ENCODE measurements around the gene TCEAL1. TPM values are rescaled to one million over a fixed set of nuclear protein-coding genes. Genes with fewer than 3 reads are reported as not detected.

TCEAL1 gene
- total and polyA plus RNA-seq, 2 of the 13 experiments (the other 11 are each of a cell fraction or from before 2014, with no cell fraction given): 11.2 to 14.8 TPM

DNA sequence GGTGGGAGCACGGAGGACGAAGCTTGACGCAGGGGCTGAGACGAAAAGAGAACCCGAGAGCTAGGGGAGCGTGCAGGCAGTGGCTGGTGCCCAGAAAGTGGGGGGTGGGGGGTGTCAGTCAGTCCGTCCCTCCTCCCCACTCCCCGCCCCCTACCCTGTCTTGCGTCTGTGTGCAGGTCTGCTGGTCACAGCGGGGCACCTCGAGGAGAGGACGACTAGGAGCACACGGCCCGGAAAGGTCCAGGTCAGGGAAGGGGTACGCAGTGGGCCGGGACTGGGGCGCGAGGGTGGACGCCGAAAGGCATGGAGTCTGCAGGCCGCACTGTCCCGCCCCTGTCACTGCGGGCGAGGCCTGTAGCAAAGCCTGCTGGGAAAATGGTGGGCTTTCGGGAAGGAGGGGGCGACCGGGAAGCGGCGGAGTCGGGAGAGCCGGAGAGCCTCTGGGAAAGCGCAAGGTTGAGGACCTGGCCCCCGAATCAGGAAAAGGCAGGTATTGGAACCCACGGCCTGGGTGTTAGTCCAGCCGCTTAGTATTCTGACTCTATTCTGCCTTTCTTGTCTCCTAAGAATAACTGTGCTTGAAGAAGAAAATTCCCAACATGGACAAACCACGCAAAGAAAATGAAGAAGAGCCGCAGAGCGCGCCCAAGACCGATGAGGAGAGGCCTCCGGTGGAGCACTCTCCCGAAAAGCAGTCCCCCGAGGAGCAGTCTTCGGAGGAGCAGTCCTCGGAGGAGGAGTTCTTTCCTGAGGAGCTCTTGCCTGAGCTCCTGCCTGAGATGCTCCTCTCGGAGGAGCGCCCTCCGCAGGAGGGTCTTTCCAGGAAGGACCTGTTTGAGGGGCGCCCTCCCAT, 769 bp downstream of the TCEAL1 start (continued):
- TF ChIP-seq, protein P1, sequence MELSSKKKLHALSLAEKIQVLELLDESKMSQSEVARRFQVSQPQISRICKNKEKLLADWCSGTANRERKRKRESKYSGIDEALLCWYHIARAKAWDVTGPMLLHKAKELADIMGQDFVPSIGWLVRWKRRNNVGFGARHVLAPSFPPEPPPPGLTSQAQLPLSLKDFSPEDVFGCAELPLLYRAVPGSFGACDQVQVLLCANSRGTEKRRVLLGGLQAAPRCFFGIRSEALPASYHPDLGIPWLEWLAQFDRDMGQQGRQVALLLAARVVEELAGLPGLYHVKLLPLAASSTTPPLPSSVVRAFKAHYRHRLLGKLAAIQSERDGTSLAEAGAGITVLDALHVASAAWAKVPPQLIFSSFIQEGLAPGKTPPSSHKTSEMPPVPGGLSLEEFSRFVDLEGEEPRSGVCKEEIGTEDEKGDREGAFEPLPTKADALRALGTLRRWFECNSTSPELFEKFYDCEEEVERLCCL (CRISPR knock-in tag; IDR thresholded peaks at IDR 0.05; ENCODE audit: borderline replicate concordance): no peak
- TF ChIP-seq KDM4B (CRISPR knock-in tag; IDR thresholded peaks at IDR 0.05) (no peak), SRY (CRISPR knock-in tag; IDR thresholded peaks at IDR 0.05) (no peak), NCOR1 (IDR thresholded peaks at IDR 0.05; ENCODE audit: borderline replicate concordance, low read length) (no peak), ETV5 (CRISPR knock-in tag; IDR thresholded peaks at IDR 0.05; ENCODE audit: borderline replicate concordance) (no peak), KAT8 (CRISPR knock-in tag; IDR thresholded peaks at IDR 0.05) (no peak), ZNF251 (CRISPR knock-in tag; IDR thresholded peaks at IDR 0.05) (no peak), NR3C1 (CRISPR knock-in tag; IDR thresholded peaks at IDR 0.05) (no peak), NCOA5 (CRISPR knock-in tag; IDR thresholded peaks at IDR 0.05) (no peak), ZNF619 (CRISPR knock-in tag; IDR thresholded peaks at IDR 0.05) (no peak), ATF7-NPFF (CRISPR knock-in tag; IDR thresholded peaks at IDR 0.05; ENCODE audit: low read depth) (no peak), GPN1 (CRISPR knock-in tag; IDR thresholded peaks at IDR 0.05; ENCODE audit: borderline replicate concordance) (no peak), ESRRA (CRISPR knock-in tag; IDR thresholded peaks at IDR 0.05; ENCODE audit: low read depth) (no peak)
- TF ChIP-seq, protein P2, sequence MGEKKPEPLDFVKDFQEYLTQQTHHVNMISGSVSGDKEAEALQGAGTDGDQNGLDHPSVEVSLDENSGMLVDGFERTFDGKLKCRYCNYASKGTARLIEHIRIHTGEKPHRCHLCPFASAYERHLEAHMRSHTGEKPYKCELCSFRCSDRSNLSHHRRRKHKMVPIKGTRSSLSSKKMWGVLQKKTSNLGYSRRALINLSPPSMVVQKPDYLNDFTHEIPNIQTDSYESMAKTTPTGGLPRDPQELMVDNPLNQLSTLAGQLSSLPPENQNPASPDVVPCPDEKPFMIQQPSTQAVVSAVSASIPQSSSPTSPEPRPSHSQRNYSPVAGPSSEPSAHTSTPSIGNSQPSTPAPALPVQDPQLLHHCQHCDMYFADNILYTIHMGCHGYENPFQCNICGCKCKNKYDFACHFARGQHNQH (CRISPR knock-in tag; IDR thresholded peaks at IDR 0.05): no peak
- TF ChIP-seq, protein P3, sequence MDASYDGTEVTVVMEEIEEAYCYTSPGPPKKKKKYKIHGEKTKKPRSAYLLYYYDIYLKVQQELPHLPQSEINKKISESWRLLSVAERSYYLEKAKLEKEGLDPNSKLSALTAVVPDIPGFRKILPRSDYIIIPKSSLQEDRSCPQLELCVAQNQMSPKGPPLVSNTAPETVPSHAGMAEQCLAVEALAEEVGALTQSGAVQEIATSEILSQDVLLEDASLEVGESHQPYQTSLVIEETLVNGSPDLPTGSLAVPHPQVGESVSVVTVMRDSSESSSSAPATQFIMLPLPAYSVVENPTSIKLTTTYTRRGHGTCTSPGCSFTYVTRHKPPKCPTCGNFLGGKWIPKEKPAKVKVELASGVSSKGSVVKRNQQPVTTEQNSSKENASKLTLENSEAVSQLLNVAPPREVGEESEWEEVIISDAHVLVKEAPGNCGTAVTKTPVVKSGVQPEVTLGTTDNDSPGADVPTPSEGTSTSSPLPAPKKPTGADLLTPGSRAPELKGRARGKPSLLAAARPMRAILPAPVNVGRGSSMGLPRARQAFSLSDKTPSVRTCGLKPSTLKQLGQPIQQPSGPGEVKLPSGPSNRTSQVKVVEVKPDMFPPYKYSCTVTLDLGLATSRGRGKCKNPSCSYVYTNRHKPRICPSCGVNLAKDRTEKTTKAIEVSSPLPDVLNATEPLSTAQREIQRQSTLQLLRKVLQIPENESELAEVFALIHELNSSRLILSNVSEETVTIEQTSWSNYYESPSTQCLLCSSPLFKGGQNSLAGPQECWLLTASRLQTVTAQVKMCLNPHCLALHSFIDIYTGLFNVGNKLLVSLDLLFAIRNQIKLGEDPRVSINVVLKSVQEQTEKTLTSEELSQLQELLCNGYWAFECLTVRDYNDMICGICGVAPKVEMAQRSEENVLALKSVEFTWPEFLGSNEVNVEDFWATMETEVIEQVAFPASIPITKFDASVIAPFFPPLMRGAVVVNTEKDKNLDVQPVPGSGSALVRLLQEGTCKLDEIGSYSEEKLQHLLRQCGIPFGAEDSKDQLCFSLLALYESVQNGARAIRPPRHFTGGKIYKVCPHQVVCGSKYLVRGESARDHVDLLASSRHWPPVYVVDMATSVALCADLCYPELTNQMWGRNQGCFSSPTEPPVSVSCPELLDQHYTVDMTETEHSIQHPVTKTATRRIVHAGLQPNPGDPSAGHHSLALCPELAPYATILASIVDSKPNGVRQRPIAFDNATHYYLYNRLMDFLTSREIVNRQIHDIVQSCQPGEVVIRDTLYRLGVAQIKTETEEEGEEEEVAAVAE (CRISPR knock-in tag; IDR thresholded peaks at IDR 0.05; ENCODE audit: borderline replicate concordance): no peak
- TF ChIP-seq, protein P4, sequence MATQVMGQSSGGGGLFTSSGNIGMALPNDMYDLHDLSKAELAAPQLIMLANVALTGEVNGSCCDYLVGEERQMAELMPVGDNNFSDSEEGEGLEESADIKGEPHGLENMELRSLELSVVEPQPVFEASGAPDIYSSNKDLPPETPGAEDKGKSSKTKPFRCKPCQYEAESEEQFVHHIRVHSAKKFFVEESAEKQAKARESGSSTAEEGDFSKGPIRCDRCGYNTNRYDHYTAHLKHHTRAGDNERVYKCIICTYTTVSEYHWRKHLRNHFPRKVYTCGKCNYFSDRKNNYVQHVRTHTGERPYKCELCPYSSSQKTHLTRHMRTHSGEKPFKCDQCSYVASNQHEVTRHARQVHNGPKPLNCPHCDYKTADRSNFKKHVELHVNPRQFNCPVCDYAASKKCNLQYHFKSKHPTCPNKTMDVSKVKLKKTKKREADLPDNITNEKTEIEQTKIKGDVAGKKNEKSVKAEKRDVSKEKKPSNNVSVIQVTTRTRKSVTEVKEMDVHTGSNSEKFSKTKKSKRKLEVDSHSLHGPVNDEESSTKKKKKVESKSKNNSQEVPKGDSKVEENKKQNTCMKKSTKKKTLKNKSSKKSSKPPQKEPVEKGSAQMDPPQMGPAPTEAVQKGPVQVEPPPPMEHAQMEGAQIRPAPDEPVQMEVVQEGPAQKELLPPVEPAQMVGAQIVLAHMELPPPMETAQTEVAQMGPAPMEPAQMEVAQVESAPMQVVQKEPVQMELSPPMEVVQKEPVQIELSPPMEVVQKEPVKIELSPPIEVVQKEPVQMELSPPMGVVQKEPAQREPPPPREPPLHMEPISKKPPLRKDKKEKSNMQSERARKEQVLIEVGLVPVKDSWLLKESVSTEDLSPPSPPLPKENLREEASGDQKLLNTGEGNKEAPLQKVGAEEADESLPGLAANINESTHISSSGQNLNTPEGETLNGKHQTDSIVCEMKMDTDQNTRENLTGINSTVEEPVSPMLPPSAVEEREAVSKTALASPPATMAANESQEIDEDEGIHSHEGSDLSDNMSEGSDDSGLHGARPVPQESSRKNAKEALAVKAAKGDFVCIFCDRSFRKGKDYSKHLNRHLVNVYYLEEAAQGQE (IDR thresholded peaks at IDR 0.05; ENCODE audit: borderline replicate concordance in 1 of 2, low read depth in 1 of 2, low read length in 2 of 2): no peak; a peak in 1 of 4 replicates
- TF ChIP-seq, protein P5, sequence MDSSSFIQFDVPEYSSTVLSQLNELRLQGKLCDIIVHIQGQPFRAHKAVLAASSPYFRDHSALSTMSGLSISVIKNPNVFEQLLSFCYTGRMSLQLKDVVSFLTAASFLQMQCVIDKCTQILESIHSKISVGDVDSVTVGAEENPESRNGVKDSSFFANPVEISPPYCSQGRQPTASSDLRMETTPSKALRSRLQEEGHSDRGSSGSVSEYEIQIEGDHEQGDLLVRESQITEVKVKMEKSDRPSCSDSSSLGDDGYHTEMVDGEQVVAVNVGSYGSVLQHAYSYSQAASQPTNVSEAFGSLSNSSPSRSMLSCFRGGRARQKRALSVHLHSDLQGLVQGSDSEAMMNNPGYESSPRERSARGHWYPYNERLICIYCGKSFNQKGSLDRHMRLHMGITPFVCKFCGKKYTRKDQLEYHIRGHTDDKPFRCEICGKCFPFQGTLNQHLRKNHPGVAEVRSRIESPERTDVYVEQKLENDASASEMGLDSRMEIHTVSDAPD (CRISPR knock-in tag; IDR thresholded peaks at IDR 0.05): no peak
